Measurements from ENCODE around the gene MYBPC3. TPM values are rescaled to one million over a fixed set of nuclear protein-coding genes. Genes with fewer than 3 reads are reported as not detected.

The MYBPC3 gene
- total RNA-seq, 1 experiment from 2014 or later: 0.07 TPM

DNA sequence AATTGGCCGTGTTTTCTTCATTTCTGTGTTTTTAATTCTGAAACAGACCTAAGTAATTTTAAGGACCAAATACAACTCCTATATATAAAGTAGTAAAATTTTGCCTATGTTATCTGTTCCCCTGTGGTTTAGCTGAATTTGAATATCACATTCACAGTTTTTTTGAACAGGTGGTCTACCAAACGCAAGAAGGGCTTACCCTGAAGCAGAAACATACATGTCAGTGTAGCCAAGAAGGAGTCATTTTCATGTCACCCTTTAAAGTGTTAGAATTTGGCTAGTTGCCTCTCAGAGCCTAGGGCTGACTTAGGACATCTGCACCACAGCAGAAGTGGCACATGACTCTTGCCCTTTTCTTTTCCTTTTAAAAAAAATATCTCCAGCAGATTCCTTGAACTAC, 34.3 kb downstream of the MYBPC3 start:
- no peak for ATAC-seq
- no peaks in the 10 kb centered on the region for H3K9me3 Mint-ChIP-seq
- no peaks in the 10 kb centered on the region for H3K27me3 Mint-ChIP-seq (ENCODE audit: low read depth)
- no peak overlapping the region for H3K4me3 Mint-ChIP-seq
- no peaks in the 10 kb centered on the region for H3K4me1 Mint-ChIP-seq
- TF ChIP-seq CBFB (CRISPR knock-in tag; IDR thresholded peaks at IDR 0.05; ENCODE audit: low read depth) (no peak), RORB (CRISPR knock-in tag; IDR thresholded peaks at IDR 0.05) (no peak), FOXP1 (CRISPR knock-in tag; IDR thresholded peaks at IDR 0.05; ENCODE audit: borderline replicate concordance) (no peak), MYBL2 (CRISPR knock-in tag; IDR thresholded peaks at IDR 0.05) (no peak), JUN (CRISPR knock-in tag; IDR thresholded peaks at IDR 0.05) (no peak), NFATC4 (CRISPR knock-in tag; IDR thresholded peaks at IDR 0.05) (no peak), TEAD4 (CRISPR knock-in tag; IDR thresholded peaks at IDR 0.05) (no peak)
- TF ChIP-seq, protein P1, sequence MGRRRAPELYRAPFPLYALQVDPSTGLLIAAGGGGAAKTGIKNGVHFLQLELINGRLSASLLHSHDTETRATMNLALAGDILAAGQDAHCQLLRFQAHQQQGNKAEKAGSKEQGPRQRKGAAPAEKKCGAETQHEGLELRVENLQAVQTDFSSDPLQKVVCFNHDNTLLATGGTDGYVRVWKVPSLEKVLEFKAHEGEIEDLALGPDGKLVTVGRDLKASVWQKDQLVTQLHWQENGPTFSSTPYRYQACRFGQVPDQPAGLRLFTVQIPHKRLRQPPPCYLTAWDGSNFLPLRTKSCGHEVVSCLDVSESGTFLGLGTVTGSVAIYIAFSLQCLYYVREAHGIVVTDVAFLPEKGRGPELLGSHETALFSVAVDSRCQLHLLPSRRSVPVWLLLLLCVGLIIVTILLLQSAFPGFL (CRISPR knock-in tag; IDR thresholded peaks at IDR 0.05; ENCODE audit: borderline replicate concordance): no peak
- TF ChIP-seq, protein P2, sequence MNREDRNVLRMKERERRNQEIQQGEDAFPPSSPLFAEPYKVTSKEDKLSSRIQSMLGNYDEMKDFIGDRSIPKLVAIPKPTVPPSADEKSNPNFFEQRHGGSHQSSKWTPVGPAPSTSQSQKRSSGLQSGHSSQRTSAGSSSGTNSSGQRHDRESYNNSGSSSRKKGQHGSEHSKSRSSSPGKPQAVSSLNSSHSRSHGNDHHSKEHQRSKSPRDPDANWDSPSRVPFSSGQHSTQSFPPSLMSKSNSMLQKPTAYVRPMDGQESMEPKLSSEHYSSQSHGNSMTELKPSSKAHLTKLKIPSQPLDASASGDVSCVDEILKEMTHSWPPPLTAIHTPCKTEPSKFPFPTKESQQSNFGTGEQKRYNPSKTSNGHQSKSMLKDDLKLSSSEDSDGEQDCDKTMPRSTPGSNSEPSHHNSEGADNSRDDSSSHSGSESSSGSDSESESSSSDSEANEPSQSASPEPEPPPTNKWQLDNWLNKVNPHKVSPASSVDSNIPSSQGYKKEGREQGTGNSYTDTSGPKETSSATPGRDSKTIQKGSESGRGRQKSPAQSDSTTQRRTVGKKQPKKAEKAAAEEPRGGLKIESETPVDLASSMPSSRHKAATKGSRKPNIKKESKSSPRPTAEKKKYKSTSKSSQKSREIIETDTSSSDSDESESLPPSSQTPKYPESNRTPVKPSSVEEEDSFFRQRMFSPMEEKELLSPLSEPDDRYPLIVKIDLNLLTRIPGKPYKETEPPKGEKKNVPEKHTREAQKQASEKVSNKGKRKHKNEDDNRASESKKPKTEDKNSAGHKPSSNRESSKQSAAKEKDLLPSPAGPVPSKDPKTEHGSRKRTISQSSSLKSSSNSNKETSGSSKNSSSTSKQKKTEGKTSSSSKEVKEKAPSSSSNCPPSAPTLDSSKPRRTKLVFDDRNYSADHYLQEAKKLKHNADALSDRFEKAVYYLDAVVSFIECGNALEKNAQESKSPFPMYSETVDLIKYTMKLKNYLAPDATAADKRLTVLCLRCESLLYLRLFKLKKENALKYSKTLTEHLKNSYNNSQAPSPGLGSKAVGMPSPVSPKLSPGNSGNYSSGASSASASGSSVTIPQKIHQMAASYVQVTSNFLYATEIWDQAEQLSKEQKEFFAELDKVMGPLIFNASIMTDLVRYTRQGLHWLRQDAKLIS (CRISPR knock-in tag; IDR thresholded peaks at IDR 0.05; ENCODE audit: borderline replicate concordance): no peak
- TF ChIP-seq, protein P3, sequence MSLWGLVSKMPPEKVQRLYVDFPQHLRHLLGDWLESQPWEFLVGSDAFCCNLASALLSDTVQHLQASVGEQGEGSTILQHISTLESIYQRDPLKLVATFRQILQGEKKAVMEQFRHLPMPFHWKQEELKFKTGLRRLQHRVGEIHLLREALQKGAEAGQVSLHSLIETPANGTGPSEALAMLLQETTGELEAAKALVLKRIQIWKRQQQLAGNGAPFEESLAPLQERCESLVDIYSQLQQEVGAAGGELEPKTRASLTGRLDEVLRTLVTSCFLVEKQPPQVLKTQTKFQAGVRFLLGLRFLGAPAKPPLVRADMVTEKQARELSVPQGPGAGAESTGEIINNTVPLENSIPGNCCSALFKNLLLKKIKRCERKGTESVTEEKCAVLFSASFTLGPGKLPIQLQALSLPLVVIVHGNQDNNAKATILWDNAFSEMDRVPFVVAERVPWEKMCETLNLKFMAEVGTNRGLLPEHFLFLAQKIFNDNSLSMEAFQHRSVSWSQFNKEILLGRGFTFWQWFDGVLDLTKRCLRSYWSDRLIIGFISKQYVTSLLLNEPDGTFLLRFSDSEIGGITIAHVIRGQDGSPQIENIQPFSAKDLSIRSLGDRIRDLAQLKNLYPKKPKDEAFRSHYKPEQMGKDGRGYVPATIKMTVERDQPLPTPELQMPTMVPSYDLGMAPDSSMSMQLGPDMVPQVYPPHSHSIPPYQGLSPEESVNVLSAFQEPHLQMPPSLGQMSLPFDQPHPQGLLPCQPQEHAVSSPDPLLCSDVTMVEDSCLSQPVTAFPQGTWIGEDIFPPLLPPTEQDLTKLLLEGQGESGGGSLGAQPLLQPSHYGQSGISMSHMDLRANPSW (CRISPR knock-in tag; conservative IDR thresholded peaks at IDR 0.05; ENCODE audit: low read depth): no peak
- TF ChIP-seq, protein P4, sequence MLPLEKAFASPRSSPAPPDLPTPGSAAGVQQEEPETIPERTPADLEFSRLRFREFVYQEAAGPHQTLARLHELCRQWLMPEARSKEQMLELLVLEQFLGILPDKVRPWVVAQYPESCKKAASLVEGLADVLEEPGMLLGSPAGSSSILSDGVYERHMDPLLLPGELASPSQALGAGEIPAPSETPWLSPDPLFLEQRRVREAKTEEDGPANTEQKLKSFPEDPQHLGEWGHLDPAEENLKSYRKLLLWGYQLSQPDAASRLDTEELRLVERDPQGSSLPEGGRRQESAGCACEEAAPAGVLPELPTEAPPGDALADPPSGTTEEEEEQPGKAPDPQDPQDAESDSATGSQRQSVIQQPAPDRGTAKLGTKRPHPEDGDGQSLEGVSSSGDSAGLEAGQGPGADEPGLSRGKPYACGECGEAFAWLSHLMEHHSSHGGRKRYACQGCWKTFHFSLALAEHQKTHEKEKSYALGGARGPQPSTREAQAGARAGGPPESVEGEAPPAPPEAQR (CRISPR knock-in tag; IDR thresholded peaks at IDR 0.05): no peak
- TF ChIP-seq, protein P5, sequence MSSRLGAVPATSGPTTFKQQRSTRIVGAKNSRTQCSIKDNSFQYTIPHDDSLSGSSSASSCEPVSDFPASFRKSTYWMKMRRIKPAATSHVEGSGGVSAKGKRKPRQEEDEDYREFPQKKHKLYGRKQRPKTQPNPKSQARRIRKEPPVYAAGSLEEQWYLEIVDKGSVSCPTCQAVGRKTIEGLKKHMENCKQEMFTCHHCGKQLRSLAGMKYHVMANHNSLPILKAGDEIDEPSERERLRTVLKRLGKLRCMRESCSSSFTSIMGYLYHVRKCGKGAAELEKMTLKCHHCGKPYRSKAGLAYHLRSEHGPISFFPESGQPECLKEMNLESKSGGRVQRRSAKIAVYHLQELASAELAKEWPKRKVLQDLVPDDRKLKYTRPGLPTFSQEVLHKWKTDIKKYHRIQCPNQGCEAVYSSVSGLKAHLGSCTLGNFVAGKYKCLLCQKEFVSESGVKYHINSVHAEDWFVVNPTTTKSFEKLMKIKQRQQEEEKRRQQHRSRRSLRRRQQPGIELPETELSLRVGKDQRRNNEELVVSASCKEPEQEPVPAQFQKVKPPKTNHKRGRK (CRISPR knock-in tag; IDR thresholded peaks at IDR 0.05; ENCODE audit: borderline replicate concordance): no peak
- TF ChIP-seq, protein P6, sequence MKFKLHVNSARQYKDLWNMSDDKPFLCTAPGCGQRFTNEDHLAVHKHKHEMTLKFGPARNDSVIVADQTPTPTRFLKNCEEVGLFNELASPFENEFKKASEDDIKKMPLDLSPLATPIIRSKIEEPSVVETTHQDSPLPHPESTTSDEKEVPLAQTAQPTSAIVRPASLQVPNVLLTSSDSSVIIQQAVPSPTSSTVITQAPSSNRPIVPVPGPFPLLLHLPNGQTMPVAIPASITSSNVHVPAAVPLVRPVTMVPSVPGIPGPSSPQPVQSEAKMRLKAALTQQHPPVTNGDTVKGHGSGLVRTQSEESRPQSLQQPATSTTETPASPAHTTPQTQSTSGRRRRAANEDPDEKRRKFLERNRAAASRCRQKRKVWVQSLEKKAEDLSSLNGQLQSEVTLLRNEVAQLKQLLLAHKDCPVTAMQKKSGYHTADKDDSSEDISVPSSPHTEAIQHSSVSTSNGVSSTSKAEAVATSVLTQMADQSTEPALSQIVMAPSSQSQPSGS (CRISPR knock-in tag; IDR thresholded peaks at IDR 0.05; ENCODE audit: borderline replicate concordance, low read depth): no peak
- POLR2A ChIA-PET: no interaction called here
- no peak overlapping the region for H3K27ac Mint-ChIP-seq
- H3K36me3 Mint-ChIP-seq: peaks cover 16% of the 10 kb centered on the region
- CTCF ChIA-PET: interaction anchor here (0.7 kb wide), 1 partner anchor 59 kb away, joined by 3 read pairs; no protein-coding TSS in a partner anchor
- DNase-seq (ENCODE audit: low spot score): no peak

Data from WTC11 (cell line).